ENCODE results near the gene IMPDH2.
A peak's percentile ranks its signal among the peaks of the same experiment; 100 is the strongest.

IMPDH2 gene

DNA sequence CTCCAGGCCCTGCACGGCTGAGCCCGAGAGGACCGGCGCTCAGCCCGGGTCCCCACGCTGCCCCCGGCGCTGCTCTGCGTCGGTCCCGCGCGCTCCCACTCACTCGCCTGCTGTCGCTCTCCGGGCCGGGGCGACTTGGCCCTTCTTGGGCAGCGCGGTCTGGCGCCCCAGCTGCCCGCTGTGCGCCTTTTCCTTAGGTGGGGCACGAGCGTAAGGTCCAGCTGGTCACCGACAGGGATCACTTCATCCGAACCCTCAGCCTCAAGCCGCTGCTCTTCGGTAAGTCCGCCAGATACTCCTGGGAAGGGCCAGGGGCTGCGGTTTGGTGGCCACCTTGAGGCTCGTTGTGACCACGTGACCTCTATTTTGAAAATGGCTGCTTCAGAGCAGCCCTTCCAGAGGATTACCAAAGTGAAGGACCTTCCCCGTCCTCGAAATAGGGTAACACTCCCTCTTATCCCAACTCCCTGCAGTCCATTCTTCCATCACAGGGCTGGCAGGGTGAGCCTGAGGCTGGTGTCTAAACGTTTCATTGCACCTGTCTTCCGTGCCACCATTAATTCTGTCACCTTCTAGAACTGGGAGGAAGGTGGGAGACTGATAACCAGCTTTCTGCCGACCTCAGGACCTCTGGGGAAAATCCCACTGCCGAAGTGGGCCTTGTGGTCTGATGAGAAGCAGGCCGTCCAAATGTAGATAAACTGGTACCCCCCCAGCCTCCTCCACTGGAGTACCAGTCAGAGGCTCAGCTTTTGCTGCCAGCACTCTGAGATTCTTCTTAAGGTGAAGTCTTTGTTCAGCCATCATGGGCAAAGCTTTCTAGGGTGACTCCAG is 38.3 kb downstream of the IMPDH2 start:
- TF ChIP-seq POLR2A (IDR thresholded peaks at IDR 0.05; ENCODE audit: low read length) (no peak), GATA1 (IDR thresholded peaks at IDR 0.05; ENCODE audit: low read depth, low read length) (no peak)
- DNase-seq = peak; percentile 68 to 70

DNA sequence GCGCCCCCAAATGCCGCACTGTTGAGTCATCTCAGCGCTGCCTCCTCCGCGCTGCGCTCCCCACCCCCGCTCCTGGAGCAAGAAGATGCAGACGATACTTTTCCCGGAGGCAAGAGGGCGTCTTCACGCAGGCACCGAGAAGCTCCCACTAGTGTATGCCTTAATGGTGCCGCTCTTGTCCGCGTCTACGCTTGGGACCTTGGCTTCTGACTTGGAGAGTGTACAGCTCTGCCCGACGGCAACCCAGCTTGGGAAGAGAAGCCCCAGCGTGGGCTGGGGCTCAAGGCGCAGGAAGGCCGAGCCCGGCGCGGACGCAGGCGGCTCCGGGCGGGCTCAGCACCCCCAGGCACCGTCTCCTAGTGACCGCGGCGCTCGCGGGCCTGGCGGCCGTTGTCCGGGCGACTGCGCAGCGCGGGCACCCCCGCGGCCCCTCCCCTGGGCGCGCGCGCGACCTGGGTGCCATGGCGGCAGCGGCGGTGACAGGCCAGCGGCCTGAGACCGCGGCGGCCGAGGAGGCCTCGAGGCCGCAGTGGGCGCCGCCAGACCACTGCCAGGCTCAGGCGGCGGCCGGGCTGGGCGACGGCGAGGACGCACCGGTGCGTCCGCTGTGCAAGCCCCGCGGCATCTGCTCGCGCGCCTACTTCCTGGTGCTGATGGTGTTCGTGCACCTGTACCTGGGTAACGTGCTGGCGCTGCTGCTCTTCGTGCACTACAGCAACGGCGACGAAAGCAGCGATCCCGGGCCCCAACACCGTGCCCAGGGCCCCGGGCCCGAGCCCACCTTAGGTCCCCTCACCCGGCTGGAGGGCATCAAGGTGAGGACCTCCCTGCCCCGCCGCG is 39.2 kb downstream of the IMPDH2 start, which contains the start of gene P4HTM:
Gene P4HTM, plus strand, starts transcription at position 446 of the 840 bp plus-strand sequence. Its CDS starts 16 bp downstream, at position 462.
- TF ChIP-seq GATA1 (IDR thresholded peaks at IDR 0.05; ENCODE audit: low read depth, low read length) (no peak), POLR2A (IDR thresholded peaks at IDR 0.05; ENCODE audit: low read length) (peak; percentile 89)
- DNase-seq = peak; percentile 90 to 94

DNA sequence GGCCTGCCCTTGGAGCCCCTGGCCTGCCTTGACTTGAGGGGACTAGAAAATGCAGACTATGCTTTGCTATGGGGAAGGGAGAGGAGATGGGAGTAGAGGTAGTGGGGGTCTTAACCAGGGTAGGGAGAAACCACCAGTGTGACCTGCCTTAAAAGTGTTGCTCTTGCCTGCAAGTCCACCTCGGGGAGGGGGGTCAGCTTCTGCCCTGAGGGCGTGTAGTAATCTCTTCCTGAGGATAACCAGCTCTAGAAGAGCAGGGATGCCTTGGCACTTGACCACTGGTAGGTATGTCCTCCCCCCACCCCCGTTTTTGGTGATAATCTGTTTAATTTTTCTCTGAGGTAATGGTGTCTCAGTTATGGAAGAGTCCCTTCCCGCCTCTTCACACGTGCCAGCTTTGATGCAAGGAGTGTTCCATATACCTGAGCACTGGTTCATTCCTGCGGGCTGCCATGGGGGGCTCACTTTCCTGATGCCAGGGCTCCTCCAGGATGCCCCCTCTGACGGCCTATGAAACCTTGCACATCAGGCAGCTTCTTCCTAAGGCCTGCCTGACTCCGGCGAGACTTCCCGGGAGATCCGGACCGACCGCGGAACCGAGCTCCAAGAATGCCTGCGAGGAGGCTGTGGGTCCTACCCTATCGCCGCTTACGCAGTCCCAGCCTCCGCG is 39.9 kb downstream of the IMPDH2 start:
- peak; percentile 54 to 56 for DNase-seq
- no peak for TF ChIP-seq GATA1 (IDR thresholded peaks at IDR 0.05; ENCODE audit: low read depth, low read length)
- TF ChIP-seq POLR2A (IDR thresholded peaks at IDR 0.05; ENCODE audit: low read length) = no peak

DNA sequence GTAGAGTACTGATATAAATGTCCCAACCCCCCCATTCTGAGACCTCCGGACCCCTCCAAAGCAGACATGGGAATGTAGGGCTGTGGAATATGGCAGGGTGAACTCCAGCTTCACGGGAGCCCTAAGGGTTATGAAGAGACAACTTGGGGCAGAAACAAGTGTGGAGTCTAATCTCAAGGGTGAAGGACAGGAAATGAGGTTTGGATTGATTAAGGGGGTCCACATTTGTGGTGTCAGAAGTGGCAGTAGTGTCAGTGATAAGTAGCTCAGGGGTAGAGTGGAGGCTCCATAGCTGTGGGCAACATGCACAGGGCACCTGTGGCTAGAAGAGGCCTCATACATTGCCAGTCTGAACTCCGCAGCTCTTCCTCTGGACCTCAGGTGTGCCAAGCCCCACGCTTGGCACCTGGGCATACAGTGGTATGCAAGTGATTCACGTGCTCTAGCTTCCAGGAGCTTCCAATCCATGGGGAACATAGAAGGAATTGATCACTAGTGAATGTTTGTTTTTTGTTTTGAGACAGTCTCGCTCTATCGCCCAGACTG is 43.3 kb downstream of the IMPDH2 start:
- TF ChIP-seq POLR2A (IDR thresholded peaks at IDR 0.05; ENCODE audit: low read length) (no peak), GATA1 (IDR thresholded peaks at IDR 0.05; ENCODE audit: low read depth, low read length) (no peak)
- DNase-seq = no peak

DNA sequence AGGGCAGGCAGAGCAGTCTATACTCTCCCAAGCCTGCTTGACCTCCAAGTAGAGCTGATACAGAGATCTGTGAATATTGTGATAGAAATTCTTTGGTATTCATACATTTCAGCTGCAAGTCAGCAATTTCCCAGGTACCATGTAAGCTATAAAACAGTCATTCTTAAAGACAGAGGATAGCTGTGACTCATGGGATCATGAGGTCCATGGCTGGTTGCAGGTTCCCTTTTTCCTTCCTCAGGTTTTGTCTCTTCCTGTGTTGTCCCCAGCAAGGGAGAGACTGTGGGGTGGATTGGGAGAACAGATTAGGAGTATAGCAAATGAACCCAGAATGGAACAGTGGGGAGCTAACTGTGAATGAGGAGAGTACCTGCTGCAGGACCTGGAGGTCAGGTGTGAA is 44.5 kb downstream of the IMPDH2 start:
- no peak for TF ChIP-seq POLR2A (IDR thresholded peaks at IDR 0.05; ENCODE audit: low read length)
- no peak for TF ChIP-seq GATA1 (IDR thresholded peaks at IDR 0.05; ENCODE audit: low read depth, low read length)
- DNase-seq = no peak

DNA sequence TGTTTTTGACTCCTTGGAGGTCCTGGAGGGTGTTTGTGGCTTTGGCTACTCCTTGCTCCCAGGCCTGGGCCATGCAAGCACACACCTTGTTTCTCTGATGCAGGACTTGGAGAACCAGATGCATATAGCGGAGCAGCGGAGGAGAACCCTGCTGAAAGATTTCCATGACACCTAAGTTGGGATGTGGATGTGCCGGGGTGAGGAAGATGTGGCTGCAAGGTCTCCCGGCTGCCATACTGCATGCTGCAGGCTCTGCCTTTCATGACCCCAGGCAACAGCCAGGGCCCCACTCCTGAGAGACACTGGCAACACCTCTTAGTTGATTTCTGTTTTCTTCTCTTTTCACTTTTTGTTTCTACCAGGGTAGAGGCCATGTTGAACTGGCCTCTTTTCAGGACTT is 46.1 kb downstream of the IMPDH2 start:
- TF ChIP-seq POLR2A (IDR thresholded peaks at IDR 0.05; ENCODE audit: low read length) (no peak), GATA1 (IDR thresholded peaks at IDR 0.05; ENCODE audit: low read depth, low read length) (no peak)

DNA sequence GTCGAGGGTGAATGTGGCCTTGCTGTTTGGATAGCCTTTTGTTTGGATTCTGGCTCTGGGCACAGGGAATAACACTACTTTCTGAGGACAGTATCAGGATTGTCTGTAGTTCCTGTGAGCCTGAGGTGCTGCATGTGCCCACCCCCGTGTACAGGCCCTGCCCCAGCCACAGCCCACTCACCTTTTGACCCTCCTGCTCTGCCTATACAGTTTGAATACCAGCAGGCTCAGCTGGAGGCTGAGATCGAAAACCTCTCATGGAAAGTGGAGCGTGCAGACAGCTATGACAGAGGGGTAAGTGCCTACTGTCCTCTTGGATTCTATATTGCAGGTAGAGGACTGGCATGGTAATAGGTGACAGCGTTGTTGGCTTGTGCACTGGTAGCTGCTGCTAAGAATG is 46.5 kb downstream of the IMPDH2 start:
- no peak for TF ChIP-seq POLR2A (IDR thresholded peaks at IDR 0.05; ENCODE audit: low read length)
- TF ChIP-seq GATA1 (IDR thresholded peaks at IDR 0.05; ENCODE audit: low read depth, low read length) = no peak
- DNase-seq = no peak

More for the DNA sequence above, 46.1 kb downstream of the IMPDH2 start:
- no peak for DNase-seq

DNA sequence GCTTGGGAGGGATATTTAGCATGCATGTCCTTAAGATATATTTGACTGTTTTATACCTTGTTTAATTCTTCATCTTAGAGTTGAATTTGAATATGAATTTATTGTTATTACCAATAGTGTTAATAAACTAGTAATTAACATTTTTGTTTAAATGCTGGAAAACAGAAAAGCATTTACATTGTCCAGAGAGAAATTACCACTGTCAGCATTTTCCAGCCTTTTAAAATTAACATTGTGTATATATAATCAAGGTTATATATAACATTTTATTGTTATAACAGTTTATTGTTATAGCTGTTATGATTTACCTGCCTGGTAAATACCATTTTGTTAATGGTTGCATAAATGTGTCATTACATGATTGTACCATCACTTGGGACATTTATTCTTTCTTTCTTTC is 47.2 kb downstream of the IMPDH2 start:
- no peak for DNase-seq
- TF ChIP-seq GATA1 (IDR thresholded peaks at IDR 0.05; ENCODE audit: low read depth, low read length) = no peak
- TF ChIP-seq POLR2A (IDR thresholded peaks at IDR 0.05; ENCODE audit: low read length) = no peak

DNA sequence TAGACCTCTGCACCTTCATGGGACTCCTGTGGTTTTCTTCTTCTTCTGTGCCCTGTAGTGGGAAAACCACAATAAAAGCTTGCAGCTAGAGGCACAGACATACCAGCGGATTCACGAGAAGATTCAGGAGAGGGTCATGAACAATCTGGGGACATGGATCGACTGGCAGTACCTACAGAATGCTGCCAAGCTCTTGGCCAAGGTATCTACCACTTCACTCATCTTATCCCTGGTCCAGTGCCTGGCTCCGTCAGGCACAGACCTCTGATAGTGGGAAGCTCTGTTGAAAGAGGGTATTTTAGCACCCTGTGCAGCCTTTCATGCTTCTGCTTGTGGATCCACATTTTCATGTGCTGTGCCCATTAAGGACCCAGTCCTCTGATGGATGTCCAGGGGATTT is 48.9 kb downstream of the IMPDH2 start:
- no peak for TF ChIP-seq GATA1 (IDR thresholded peaks at IDR 0.05; ENCODE audit: low read depth, low read length)
- no peak for TF ChIP-seq POLR2A (IDR thresholded peaks at IDR 0.05; ENCODE audit: low read length)
- no peak for DNase-seq

DNA sequence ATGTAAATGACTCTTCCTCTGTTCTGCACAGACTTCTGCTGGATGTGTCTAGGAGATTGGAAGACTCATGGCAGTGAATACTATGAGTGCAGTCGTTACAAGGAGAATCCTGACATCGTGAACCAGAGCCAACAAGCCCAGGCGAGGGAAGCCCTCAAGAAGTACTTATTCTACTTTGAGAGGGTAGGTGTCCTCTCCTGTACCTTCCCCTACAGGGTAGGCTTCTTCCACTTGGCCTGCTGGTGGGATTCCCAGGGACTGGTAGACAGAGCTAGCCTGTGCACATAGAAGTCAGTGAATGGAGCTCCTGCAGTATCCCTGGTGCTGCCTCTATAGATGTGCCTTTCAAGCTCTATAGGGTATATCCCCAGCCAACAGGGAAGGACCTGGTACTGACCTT is 49.7 kb downstream of the IMPDH2 start:
- no peak for DNase-seq
- TF ChIP-seq GATA1 (IDR thresholded peaks at IDR 0.05; ENCODE audit: low read depth, low read length) (no peak), POLR2A (IDR thresholded peaks at IDR 0.05; ENCODE audit: low read length) (no peak)
